ENCODE data around the gene SERPINF2.

SERPINF2 gene

DNA sequence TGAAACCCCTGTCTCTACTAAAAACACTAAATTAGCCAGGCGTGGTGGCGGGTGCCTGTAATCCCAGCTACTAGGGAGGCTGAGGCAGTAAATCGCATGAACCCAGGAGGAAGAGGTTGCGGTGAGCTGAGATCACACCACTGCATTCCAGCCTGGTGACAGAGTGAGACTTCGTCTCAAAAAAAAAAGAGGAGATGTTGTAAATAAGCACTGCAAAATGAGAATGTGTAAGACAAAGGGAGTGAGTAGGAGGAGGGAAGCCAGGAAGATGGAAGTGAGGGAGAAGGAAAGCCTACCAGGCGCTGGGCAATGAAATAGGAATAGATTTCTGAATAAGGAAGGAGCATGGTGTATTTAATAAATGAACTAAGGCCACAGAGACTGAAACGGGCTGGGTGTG lies 49.3 kb upstream of the SERPINF2 start (continued):
- no peak for TF ChIP-seq ZNF529 (tag by site-specific recombination; IDR thresholded peaks at IDR 0.05; ENCODE audit: insufficient replicate concordance)

DNA sequence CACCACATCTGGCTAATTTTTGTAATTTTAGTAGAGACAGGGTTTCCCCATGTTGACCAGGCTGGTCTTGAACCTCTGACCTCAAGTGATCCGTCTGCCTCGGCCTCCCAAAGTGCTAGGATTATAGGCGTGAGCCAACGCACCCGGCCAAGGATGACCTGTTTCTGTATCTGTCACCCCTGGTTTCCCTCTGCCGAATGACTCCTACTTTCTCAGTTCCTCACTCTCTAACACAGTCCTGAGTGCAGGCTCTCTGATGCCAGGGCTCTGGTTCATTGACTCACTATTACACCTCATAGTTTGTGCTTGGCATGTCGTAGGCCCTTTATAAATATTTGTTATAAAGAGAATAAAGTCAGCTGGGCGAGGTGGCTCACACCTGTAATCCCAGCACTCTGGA lies 47.3 kb upstream of the SERPINF2 start:
- H3K4me3 ChIP-seq (ENCODE audit: low read depth, low read length): no peak overlapping the region
- CTCF ChIA-PET: no interaction called here
- POLR2A ChIA-PET: no interaction called here
- H3K9me3 ChIP-seq (ENCODE audit: control insufficient read depth, insufficient read depth, low read depth, low read length): no peaks in the 10 kb centered on the region
- H3K36me3 ChIP-seq (ENCODE audit: control insufficient read depth in 2 of 2, insufficient read depth in 1 of 2, low read length in 2 of 2): no peaks in the 10 kb centered on the region
- no peaks in the 10 kb centered on the region for H3K4me1 ChIP-seq (ENCODE audit: control insufficient read depth, insufficient read depth, low read length)
- no peak overlapping the region for H3K27ac ChIP-seq (ENCODE audit: extremely low read depth, low read depth, low read length)
- no peak for TF ChIP-seq CTCF (tag by site-specific recombination; IDR thresholded peaks at IDR 0.05)
- no peak for TF ChIP-seq ZNF24 (tag by site-specific recombination; IDR thresholded peaks at IDR 0.05)
- TF ChIP-seq ZNF510 (tag by site-specific recombination; IDR thresholded peaks at IDR 0.05; ENCODE audit: insufficient replicate concordance): no peak
- no peak for TF ChIP-seq ZFP3 (tag by site-specific recombination; IDR thresholded peaks at IDR 0.05; ENCODE audit: low read depth)
- TF ChIP-seq, protein P1, sequence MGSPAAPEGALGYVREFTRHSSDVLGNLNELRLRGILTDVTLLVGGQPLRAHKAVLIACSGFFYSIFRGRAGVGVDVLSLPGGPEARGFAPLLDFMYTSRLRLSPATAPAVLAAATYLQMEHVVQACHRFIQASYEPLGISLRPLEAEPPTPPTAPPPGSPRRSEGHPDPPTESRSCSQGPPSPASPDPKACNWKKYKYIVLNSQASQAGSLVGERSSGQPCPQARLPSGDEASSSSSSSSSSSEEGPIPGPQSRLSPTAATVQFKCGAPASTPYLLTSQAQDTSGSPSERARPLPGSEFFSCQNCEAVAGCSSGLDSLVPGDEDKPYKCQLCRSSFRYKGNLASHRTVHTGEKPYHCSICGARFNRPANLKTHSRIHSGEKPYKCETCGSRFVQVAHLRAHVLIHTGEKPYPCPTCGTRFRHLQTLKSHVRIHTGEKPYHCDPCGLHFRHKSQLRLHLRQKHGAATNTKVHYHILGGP (tag by site-specific recombination; IDR thresholded peaks at IDR 0.05): no peak

GRCh38 chr17:1697681-1698080 lies 45.0 kb upstream of the SERPINF2 start:
- Histone ChIP-seq H3K4me1 (ENCODE audit: control insufficient read depth, insufficient read depth, low read length) (no peaks in the 10 kb centered on the region), H3K36me3 (ENCODE audit: control insufficient read depth in 2 of 2, insufficient read depth in 1 of 2, low read length in 2 of 2) (no peaks in the 10 kb centered on the region), H3K4me3 (ENCODE audit: low read depth, low read length) (no peak overlapping the region), H3K27ac (ENCODE audit: extremely low read depth, low read depth, low read length) (no peak overlapping the region), H3K9me3 (ENCODE audit: control insufficient read depth, insufficient read depth, low read depth, low read length) (no peaks in the 10 kb centered on the region)
- ChIA-PET CTCF (interaction anchor here (1.1 kb wide), 1 partner anchor 205 kb away, joined by 3 read pairs; no protein-coding TSS in a partner anchor), POLR2A (interaction anchor here (0.7 to 0.8 kb wide), 2 partner anchors 14 to 48 kb away, joined by 3 read pairs; no protein-coding TSS in a partner anchor)
- TF ChIP-seq ZFHX2 (tag by site-specific recombination; conservative IDR thresholded peaks at IDR 0.05) (no peak), ZFP37 (tag by site-specific recombination; IDR thresholded peaks at IDR 0.05) (no peak), ZNF747 (tag by site-specific recombination; IDR thresholded peaks at IDR 0.05) (no peak), ZBTB1 (tag by site-specific recombination; IDR thresholded peaks at IDR 0.05) (no peak), ZNF580 (tag by site-specific recombination; IDR thresholded peaks at IDR 0.05) (no peak), ZFP41 (tag by site-specific recombination; IDR thresholded peaks at IDR 0.05; ENCODE audit: borderline replicate concordance) (no peak), ZNF10 (tag by site-specific recombination; IDR thresholded peaks at IDR 0.05) (no peak), ZNF670 (tag by site-specific recombination; IDR thresholded peaks at IDR 0.05; ENCODE audit: low read depth) (no peak), HOXD13 (CRISPR knock-in tag; IDR thresholded peaks at IDR 0.05; ENCODE audit: borderline replicate concordance) (no peak), ZNF473 (tag by site-specific recombination; IDR thresholded peaks at IDR 0.05) (no peak), ZNF266 (tag by site-specific recombination; IDR thresholded peaks at IDR 0.05; ENCODE audit: low read depth) (no peak), TCF7L2 (IDR thresholded peaks at IDR 0.05; ENCODE audit: borderline replicate concordance, low read depth, low read length) (no peak), ZNF571 (tag by site-specific recombination; IDR thresholded peaks at IDR 0.05) (no peak)
- TF ChIP-seq, protein P2, sequence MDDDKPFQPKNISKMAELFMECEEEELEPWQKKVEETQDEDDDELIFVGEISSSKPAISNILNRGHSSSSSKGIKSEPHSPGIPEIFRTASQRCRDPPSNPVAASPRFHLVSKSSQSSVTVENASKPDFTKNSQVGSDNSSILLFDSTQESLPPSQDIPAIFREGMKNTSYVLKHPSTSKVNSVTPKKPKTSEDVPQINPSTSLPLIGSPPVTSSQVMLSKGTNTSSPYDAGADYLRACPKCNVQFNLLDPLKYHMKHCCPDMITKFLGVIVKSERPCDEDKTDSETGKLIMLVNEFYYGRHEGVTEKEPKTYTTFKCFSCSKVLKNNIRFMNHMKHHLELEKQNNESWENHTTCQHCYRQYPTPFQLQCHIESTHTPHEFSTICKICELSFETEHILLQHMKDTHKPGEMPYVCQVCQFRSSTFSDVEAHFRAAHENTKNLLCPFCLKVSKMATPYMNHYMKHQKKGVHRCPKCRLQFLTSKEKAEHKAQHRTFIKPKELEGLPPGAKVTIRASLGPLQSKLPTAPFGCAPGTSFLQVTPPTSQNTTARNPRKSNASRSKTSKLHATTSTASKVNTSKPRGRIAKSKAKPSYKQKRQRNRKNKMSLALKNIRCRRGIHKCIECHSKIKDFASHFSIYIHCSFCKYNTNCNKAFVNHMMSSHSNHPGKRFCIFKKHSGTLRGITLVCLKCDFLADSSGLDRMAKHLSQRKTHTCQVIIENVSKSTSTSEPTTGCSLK (tag by site-specific recombination; IDR thresholded peaks at IDR 0.05): no peak
